Measurements from ENCODE around the gene RGS11.
A peak's percentile ranks its signal among the peaks of the same experiment; 100 is the strongest.
"Not testable (repeated sequence)": the region's sequence is repeated elsewhere in the genome, so short reads cannot be mapped to it uniquely, and the experiment has no call there.

Gene RGS11

GRCh38 chr16:261031-261691 is 14.6 kb downstream of the RGS11 start:
- no peak for DNase-seq

DNA sequence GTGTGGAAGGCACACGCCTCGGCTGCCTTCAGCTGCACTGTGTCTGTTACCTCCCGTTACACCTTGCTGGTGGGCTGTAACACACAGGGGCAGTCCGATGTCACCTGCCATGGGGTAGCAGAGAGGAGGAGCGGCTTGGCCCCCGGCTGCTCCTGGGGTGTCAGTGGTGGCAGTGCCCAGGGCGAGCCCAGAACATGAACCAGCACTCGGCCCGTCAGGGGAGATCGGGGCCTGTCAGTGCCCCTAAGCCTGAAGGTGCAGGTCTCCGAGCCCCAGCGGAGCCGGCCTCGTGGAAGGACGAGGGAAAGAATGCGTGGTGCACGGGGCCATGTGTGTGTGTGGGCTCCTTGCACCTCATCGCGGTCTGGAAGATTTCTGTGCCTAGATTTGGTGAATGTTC is 15.4 kb downstream of the RGS11 start:
- no peak for DNase-seq

DNA sequence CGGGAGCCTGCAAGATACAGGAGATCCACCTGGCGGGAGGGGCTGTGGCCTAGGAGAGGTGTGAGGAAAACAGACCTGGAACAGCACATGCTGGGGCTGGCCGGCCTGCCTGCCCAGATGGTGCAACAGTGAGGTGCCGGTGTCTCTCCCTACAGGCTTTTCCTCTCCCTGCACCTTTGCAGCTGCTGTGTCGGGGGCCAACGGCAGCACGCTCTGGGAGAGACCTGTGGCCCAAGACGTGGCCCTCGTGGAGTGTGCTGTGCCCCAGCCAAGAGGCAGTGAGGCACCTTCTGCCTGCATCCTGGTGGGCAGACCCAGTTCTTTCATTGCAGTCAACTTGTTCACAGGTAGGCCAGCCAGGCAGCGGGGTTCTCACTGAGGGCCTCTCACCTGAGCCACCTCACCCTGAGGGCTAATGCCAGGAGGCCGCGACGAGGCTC is 15.9 kb downstream of the RGS11 start:
- DNase-seq: no peak

- no peak for DNase-seq
Measured at GRCh38 chr16:259226-259625, 16.5 kb downstream of the RGS11 start.

DNA sequence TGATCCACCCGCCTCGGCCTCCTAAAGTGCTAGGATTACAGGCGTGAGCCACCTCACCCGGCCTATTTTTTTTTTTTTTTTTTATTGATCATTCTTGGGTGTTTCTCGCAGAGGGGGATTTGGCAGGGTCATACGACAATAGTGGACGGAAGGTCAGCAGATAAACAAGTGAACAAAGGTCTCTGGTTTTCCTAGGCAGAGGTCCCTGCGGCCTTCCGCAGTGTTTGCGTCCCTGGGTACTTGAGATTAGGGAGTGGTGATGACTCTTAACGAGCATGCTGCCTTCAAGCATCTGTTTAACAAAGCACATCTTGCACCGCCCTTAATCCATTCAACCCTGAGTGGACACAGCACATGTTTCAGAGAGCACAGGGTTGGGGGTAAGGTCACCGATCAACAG is 17.7 kb downstream of the RGS11 start:
- not testable (repeated sequence) for DNase-seq

DNA sequence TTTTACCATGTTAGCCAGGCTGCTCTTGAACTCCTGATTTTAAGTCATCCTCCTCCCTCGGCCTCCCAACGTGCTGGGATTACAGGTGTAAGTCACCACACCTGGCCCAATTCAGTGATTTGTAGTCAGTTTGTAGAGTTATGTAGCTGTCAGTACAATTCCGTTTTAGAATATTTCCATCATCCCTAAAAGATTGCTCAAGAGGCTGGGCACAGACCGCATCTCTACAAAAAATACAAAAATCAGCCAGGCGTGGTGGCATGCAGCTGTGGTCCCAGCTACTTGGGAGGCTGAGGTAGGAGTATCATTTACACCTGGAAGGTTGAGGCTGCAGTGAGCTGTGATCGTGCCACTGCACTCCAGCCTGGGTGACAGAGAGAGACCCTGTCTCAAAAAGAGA is 20.6 kb downstream of the RGS11 start:
- no peak for DNase-seq

DNA sequence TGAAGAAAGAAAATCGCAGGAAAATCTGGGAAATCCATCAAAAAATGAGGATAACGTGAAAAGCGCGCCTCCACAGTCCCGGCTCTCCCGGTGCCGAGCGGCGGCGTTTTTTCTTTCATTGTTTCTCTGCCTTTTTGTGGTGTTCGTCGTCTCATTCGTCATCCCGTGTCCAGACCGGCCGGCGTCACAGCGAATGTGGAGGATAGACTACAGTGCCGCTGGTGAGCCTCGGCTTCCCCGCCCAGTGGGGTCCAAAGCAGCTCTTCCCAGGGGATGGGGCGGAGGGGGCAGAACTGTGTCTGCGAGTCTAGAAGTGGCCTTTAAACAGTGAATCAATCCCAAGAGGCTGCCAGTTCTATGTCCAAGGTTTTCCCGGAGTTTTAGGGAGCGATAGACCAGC is 21.3 kb downstream of the RGS11 start:
- DNase-seq: no peak

GRCh38 chr16:253833-254232 is 21.9 kb downstream of the RGS11 start:
- DNase-seq: no peak

GRCh38 chr16:252366-253337 is 23.1 kb downstream of the RGS11 start:
- DNase-seq: no peak

- DNase-seq: no peak
Measured at GRCh38 chr16:249431-249830, 26.3 kb downstream of the RGS11 start.

DNA sequence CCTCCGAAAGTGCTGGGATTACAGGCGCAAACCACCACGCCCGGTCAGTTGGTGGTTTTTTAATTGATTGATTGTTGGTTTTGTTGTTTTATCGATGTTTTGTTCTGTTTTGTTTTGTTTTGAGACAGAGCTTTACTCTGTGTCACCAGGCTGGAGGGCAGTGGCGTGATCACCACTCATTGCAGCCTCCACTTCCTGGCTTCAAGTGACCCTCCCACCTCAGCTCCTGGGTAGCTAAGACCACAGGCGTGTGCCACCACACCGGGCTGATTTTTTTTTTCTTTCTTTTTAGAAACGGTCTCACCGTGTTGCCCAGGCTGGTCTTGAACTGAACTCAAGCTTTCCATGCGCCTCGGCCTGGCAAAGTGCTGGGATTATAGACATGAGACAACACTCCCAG is 28.7 kb downstream of the RGS11 start:
- no peak for DNase-seq

GRCh38 chr16:245105-245504 is 30.6 kb downstream of the RGS11 start:
- no peak for DNase-seq

GRCh38 chr16:243348-243747 is 32.4 kb downstream of the RGS11 start:
- no peak for DNase-seq

GRCh38 chr16:242281-242680 is 33.5 kb downstream of the RGS11 start:
- no peak for DNase-seq

GRCh38 chr16:240559-240958 is 35.2 kb downstream of the RGS11 start:
- no peak for DNase-seq

DNA sequence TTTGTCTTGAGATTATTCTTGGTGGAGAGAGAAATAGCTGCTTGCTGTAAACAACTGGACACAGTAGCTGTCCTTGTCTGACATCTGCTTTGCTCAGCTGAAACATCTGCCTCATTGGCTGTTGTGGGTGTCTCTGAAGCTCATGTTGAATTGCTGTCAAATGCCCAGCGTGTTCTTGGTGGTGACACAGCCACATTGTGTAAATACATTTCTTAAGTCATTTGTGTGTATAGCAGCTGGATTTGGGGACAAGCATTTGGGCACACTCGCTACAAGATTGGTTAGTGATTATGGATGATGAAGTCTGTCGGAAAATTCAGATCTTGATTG is 35.8 kb downstream of the RGS11 start:
- no peak for DNase-seq

GRCh38 chr16:234468-235305 is 41.1 kb downstream of the RGS11 start, which contains the start of gene FAM234A:
Gene FAM234A (plus strand): TSS chr16:234821. CDS start chr16:254414, 19,593 bp downstream.
- peak; percentile 96 for DNase-seq

DNA sequence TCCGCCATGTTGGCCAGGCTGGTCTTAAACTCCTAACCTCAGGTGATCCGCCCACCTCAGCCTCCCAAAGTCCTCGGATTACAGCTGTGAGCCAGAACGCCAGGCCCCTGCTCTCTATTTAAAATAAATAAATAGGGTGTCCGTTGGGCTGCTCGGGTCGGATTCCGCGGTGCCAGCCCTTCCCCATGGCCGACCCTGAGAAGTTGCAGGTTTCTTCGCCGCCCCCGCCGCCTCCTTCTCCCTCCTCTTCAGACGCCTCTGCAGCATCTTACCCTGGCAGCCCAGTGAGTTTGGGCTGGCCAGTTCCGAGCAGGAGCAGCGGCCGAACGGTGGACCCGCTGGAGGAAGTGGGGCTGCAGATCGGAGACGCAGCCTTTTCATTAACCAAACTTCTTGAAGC is 44.8 kb downstream of the RGS11 start:
- DNase-seq: no peak

DNA sequence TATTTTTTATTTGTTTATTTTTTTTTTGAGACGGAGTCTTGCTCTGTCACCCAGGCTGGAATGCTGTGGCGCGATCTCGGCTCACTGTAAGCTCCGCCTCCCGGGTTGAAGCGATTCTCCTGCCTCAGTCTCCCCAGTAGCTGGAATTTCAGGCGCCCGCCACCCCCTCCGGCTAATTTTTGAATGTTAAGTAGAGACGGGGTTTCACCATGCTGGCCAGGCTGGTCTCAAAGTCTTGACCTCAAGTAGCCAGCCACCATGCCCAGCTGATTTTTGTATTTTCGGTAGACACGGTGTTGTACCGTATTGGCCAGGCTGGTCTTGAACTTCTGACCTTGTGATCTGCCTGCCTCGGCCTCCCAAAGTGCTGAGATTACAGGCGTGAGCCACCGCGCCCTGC is 45.4 kb downstream of the RGS11 start:
- not testable (repeated sequence) for DNase-seq

- no peak for DNase-seq
Measured at GRCh38 chr16:229731-230281, 45.9 kb downstream of the RGS11 start.

DNA sequence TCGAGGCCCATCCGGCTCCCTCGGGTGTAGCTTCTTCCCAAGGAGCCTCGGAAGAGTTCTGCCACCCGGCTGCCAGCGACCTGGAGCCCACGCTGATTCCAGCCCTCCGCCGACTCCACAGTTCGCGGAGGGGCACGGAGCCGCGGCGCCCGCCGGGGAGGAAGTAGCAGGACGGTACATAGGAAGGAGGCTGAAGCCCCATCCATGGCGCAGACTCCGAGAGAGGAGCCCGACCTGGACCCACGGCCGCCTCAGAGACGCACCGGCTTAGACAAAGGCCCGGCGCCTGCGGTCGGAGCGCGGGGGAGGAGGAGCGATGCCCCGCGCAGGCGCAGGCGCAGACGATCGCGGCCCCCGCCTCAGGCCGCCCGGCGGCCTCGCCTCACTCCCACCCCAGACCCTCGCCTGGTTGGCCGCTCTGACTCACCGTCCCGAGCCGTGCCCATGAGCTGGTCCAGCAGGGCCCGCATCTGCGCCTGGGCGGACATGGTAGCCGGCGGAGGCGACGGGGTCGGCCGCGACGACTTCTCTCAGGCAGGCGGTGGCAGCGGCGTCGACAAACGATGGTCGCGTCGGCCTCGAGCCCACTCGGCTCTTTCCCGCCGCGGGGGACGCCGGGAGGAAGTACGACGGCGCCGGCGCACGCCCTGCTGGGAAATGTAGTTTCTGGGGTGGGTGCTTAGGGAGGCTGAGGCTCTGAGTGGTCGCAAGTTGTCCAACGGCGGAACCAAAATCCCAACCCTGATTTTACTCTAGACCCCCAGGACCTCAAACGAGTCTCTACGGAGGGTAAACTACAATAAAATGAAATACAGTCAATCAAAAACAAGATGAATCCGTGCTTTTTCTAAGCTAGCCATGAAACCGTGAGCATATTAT is 46.7 kb downstream of the RGS11 start, which contains the start of gene LUC7L:
Gene LUC7L (minus strand): TSS at position 598 of the 879 bp plus-strand sequence. CDS start 110 bp downstream, at position 488.
- peak; percentile 86 for DNase-seq

All from activated CD4-positive, CD25-positive, alpha-beta regulatory T cell treated with anti-CD3 and anti-CD28 coated beads, Interleukin-2, amount 50 U/mL, for 72 hours (primary cell).